NCI-H345 (cell line): ENCODE measurements around the gene DHRS9.
"Not testable (repeated sequence)": the region's sequence is repeated elsewhere in the genome, so short reads cannot be mapped to it uniquely, and the experiment has no call there.

ENCODE experiments used
- DNase-seq: peaks from one replicate; lab custom pipeline; 2025; lab: John Stamatoyannopoulos, UW

The DHRS9 gene

GRCh38 chr2:169136428-169136827, 67.1 kb downstream of the DHRS9 start:
- DNase-seq: not testable (repeated sequence)

GRCh38 chr2:169136885-169137534, 67.6 kb downstream of the DHRS9 start:
- no peak for DNase-seq

GRCh38 chr2:169137924-169138323, 68.6 kb downstream of the DHRS9 start:
- peak; percentile 14 for DNase-seq

- no peak for DNase-seq
Measured at GRCh38 chr2:169139145-169139544, 69.8 kb downstream of the DHRS9 start.

- DNase-seq: no peak
Measured at GRCh38 chr2:169139993-169140767, 70.8 kb downstream of the DHRS9 start.

GRCh38 chr2:169141713-169142352, 72.5 kb downstream of the DHRS9 start:
- DNase-seq: peak; percentile 20

- DNase-seq: no peak
Measured at GRCh38 chr2:169143998-169144397, 74.6 kb downstream of the DHRS9 start.
